GM19035 (cell line): ENCODE data around the gene NPTX2.

Source experiments
- ATAC-seq: cut with Tn5 transposase; IDR thresholded peaks from one replicate; pipeline ENCODE4 v1.9.1; 2021; ENCODE audit not compliant: unreplicated experiment

The NPTX2 gene

GRCh38 chr7:98653601-98654310, 36.7 kb downstream of the NPTX2 start:
- no peak for ATAC-seq

DNA sequence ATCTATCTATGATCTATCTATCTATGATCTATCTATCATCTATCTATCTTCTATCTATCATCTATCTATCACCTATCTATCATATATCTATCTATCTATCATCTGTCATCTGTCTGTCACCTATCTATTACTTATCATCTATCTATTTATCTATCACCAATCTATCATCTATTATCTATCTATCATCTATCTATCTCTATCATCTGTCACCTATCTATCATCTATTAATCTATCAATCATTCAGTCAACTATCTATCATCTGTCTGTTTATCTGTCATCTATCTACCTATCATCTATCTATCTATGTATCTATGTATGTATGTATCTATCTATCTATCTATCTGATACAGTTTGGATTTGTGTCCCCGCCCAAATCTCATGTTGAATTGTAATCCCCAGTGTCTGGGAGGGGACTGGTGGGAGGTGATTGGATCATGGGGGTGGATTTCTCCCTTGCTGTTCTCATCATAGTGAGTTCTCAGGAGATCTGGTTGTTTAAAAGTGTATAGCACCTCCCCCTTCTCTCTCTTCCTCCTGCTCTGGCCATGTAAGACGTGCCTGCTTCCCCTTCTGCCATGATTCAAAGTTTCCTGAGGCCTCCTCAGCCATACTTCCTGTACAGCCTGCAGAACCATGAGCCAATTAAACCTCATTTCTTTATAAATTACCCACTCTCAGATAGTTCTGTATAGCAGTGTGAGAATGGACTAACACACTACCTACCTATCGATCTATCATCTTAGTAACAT, 37.6 kb downstream of the NPTX2 start:
- no peak for ATAC-seq

DNA sequence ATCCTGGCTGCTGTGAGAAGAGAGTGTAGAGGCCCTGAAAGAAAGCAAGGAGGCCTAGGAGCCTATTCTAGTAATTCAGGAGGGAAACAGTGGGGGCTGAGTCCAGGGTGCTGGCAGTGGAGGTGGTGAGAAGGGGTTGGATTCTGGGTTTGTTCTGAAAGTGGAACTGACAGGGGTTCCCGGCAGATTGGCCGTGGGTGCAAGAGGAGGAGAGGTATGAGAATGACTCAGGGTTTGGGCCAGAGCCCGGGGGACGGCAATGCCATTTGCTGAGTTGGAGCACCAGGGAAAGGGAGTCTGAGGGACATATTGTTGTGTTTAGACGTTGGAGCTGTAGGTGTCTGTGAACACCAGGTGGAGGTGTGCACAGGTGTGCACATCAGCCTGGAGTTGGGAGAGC, 38.5 kb downstream of the NPTX2 start:
- no peak for ATAC-seq

DNA sequence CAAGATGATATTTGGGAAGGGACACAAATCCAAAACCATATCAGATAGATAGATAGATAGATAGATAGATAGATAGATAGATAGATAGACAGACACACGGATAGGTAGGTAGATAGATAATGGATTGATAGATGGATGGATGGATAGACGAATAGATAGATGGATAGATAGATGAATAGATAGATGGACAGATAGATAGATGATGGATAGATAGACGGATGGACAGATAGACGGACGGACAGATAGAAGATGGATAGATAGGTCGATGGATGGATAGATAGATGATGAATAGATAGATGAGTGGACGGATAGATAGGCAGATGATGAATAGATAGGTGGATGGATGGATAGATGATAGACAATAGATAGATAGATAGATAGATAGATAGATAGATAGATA, 39.8 kb downstream of the NPTX2 start:
- no peak for ATAC-seq

GRCh38 chr7:98657736-98658135, 40.7 kb downstream of the NPTX2 start:
- no peak for ATAC-seq

- no peak for ATAC-seq
Observed at GRCh38 chr7:98659756-98660155, 42.7 kb downstream of the NPTX2 start.

DNA sequence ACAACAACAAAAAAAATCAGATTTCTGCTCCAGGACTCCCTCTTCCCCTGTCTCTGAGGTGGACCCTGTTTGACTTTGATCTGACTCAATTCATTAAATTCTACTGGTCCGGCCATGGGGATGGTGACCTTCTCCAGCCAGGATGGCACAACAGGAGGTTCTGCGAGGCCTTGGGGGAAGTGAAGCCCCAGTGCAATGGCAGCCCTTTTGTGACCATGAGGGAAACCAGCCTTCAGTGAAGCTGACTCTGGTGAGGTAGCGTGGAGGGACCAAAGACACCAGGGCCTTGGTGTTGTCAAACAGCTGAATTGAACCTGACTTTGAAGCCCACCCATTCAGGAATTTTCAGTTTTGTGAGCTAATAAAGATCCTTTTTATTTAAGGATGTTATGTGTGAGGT, 44.5 kb downstream of the NPTX2 start:
- ATAC-seq = no peak

GRCh38 chr7:98662289-98662688, 45.2 kb downstream of the NPTX2 start:
- no peak for ATAC-seq

GRCh38 chr7:98664882-98665281, 47.8 kb downstream of the NPTX2 start:
- ATAC-seq = no peak

DNA sequence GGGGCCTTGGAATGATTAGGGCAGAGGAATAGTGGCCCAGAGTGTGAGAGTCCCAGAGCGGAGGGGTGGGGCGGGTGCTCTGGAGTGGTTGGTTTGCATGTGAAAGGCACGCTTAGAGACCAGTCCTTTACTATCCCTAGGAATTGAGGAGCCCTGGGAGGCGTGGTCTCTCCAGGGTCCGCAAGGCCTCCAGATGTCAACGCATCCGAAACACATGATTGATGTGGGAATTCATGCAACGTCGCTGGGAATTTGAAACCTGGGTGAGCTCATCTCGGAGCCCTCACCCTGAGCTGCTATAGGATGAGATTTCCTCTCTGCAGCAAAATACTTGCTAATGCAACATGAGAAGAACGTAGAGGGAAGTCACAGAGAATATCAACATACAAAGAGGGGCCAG, 51.2 kb downstream of the NPTX2 start:
- ATAC-seq = no peak

- no peak for ATAC-seq
Observed at GRCh38 chr7:98669329-98670000, 52.4 kb downstream of the NPTX2 start.

DNA sequence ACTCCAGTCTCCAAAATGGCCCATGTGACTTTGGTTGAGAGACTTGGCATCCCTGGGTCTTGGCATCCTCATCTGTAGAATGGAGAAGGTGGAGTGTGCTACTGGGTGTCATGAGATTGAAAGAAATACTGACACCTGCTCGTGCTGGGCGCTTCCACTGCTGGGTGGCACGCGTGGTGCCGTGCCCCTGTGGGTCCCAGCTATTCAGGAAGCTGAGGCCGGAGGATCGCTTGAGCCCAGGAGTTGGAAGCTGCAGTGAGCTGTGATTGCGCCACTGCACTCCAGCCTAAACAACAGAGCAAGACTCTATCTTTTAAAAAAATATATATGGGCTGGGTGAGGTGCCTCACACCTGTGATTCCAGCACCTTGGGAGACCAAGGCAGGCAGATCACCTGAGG, 53.1 kb downstream of the NPTX2 start:
- no peak for ATAC-seq

- ATAC-seq = no peak
Observed at GRCh38 chr7:98671733-98672331, 54.7 kb downstream of the NPTX2 start.

DNA sequence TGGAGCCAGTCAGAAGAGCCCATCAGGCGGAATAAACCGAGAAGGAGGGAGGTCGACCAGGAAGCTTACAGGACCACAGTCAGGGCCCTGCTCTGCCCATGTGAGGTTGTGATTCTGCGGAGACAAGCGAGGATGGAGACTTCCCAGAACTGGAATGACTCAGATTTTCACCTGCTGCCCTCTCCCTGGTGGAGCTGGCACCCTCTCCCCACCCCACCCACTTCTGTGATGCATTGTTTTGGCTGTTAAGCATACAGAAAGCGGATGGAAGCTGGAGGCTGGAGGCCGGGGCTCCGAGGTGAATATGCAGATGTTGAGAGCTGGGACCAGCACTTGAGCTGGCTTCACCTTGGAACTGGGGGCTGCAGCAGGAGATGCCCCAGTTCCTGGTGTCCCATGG, 57.4 kb downstream of the NPTX2 start:
- ATAC-seq = no peak

DNA sequence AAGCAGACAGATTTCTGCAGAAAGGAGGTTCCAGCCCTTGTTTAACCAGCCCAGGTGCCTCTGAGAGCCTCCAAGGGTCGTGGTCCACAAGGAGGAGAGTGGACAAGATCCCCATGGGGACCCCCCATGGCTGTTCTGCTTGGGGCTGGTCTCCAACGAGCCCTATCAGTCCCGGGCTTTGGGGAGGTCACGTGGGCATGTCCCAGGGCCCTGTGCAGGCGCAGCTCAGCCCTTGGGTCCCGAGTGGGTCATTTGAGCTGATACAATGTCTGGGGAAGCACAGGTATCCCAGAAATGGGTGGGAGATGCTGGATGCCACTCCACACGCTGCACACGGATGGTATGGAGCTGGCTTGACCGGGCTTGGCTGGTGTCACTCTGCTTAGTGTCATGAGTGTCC, 57.8 kb downstream of the NPTX2 start:
- no peak for ATAC-seq

DNA sequence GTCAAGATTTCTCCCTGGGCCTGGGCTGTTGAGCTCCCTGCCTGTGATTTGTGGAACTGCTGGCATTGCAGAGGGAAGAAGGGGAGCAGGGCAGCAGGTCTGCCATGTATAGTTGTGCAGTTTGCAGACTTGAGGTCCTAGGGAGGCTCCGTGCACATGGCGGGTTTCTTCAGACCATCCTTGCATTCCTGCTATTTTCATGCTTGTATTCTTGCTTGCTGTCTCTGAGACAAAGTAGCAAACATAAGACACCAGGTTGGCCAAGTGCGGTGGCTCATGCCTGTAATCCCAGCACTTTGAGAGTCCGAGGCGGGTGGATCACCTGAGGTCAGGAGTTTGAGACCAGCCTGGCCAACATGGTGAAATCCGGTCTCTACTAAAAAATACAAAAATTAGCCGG, 61.1 kb downstream of the NPTX2 start:
- no peak for ATAC-seq
